Omental fat pad (tissue), 4 donors: Measurements from ENCODE around the gene MRGPRX3. TPM values are rescaled to one million over a fixed set of nuclear protein-coding genes. Genes with fewer than 3 reads are reported as not detected.

ENCODE experiments used
- ATAC-seq: fragments of 150-250 bp; one replicate; pipeline ENCODE4 v1.9.1; 2016; ENCODE audit warnings: mild to moderate bottlenecking, moderate library complexity; ENCODE audit not compliant: low FRiP score
- DNase-seq: peaks from one replicate; pipeline ENCODE4 v3.0.0-alpha.2; 2019; ENCODE audit warnings: low spot score
- total RNA-seq, 4 donors: library from RNA; depleted of rRNA; stranded (reverse); fragments of >200 nt; gene quantifications; one replicate each; pipeline ENCODE4 v1.1.0, GENCODE V29; 2016
- TF ChIP-seq, protein P1 (sequence below), 3 donors: fragments of 450-650 bp; IDR thresholded peaks; one replicate each; pipeline ENCODE4 v1.5.1; 2016 to 2017; ENCODE audit warnings: antibody characterized with exemption in 3 of 3, mild to moderate bottlenecking in 3 of 3, moderate library complexity in 2 of 3

MRGPRX3 gene
- not detected for total RNA-seq

DNA sequence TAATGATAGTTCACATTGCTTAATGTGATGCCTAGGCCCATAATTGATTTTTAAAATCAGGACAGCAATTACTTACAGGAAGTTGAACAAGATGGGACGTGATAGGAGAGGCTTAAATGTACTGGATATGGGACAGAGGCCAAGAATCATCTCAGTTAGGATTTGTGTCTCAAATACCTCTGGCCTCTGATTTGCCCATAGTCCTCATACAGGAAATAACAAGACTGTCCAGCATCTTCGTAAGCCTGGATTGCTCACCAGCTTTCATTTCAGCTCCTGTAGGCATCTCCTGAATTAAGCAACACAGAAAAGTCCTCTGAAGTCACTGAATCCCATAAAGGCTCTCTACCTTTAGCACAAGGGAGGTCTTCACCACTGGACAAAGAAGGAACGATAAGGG, at the start of gene MRGPRX3:
Gene MRGPRX3, plus strand, starts transcription at position 231 of the 400 bp plus-strand sequence. CDS start 4,632 bp downstream, outside the sequence.
- TF ChIP-seq, protein P1, sequence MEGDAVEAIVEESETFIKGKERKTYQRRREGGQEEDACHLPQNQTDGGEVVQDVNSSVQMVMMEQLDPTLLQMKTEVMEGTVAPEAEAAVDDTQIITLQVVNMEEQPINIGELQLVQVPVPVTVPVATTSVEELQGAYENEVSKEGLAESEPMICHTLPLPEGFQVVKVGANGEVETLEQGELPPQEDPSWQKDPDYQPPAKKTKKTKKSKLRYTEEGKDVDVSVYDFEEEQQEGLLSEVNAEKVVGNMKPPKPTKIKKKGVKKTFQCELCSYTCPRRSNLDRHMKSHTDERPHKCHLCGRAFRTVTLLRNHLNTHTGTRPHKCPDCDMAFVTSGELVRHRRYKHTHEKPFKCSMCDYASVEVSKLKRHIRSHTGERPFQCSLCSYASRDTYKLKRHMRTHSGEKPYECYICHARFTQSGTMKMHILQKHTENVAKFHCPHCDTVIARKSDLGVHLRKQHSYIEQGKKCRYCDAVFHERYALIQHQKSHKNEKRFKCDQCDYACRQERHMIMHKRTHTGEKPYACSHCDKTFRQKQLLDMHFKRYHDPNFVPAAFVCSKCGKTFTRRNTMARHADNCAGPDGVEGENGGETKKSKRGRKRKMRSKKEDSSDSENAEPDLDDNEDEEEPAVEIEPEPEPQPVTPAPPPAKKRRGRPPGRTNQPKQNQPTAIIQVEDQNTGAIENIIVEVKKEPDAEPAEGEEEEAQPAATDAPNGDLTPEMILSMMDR (IDR thresholded peaks at IDR 0.05), result no peak
- ATAC-seq, result no peak

DNA sequence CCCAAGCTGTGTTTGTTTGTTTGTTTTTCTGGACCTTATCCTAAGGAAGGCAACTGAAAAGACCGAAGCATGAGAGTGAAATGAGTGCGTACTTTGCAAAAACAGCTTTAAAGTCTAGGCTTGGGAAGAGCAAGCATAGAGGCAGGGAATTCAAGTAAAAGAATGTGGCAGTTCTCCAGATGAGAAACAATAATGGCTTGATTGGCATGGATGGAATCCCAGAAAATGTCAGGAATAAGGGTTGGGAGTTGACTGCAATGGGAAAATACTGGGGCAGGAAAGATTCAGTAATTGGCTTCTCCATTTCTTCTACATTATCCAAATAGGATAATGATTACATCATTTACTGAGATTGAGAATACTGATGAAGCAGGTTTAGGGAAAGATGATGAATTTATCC, 44.0 kb upstream of the MRGPRX3 start:
- ATAC-seq, result no peak
- TF ChIP-seq, protein P1 (IDR thresholded peaks at IDR 0.05), result no peak

More for the DNA sequence above, at the start of gene MRGPRX3:
- DNase-seq, result no peak

DNA sequence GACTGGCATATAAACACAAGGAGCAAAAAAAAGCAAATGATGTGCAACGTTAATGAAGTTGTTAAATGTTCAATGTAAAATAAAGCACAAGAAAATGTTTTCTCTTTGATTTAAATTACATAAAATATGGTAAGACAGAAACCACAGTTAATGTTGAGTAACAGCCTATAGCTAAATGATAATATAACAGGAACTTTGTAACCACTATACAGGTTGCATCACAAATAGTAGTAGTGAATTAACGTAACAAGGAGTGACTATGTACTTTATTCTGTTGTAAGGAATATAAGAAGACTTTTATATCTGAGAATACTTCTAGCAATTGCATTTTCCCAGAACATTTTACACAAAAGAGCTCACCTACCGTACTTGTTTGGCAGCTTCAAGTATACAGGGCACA, 43.4 kb upstream of the MRGPRX3 start:
- TF ChIP-seq, protein P1 (IDR thresholded peaks at IDR 0.05), result no peak
- no peak for ATAC-seq

More for the DNA sequence above, 44.0 kb upstream of the MRGPRX3 start:
- DNase-seq, result no peak

DNA sequence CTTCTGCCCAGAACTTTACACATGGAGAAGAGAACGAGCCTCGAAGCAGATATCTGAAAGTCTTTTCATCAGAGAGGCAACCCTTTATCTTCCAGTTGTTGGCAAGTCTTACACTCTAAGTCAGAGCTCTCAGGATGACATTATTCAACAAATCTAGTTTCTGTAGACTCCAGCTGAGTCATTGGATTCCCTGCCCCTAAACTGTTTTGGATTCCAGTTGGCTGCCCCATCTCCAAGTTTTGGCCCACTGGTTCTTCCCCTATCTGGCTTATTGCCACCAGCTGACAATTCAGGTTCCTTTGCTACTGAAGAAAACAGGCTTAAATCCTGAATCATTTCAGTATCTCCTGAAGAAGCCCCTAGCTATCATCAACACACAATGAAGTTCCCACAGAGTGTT, 40.6 kb upstream of the MRGPRX3 start:
- ATAC-seq, result no peak
- DNase-seq, result no peak
- TF ChIP-seq, protein P1 (IDR thresholded peaks at IDR 0.05), result no peak

More for the DNA sequence above, 43.4 kb upstream of the MRGPRX3 start:
- no peak for DNase-seq

DNA sequence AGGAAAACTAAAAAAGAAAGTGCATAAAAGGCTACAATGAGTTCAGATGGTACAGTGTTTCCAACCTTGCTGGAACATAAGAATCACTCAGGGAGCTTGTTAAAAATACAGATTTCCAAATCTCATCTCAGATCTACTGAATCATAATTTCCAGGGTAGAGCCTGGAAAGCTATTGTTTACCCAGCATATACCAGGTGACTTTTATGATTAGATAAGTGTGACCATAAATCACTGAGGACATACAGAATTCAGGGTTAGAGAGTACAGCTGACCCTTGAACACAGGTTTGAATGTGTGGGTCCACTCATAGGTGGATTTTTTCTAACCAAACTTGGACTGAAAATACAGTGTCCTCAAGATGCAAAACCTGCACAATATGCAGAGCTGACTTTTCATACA, 38.4 kb upstream of the MRGPRX3 start:
- DNase-seq (no peak), ATAC-seq (no peak)
- TF ChIP-seq, protein P1 (IDR thresholded peaks at IDR 0.05), result no peak

DNA sequence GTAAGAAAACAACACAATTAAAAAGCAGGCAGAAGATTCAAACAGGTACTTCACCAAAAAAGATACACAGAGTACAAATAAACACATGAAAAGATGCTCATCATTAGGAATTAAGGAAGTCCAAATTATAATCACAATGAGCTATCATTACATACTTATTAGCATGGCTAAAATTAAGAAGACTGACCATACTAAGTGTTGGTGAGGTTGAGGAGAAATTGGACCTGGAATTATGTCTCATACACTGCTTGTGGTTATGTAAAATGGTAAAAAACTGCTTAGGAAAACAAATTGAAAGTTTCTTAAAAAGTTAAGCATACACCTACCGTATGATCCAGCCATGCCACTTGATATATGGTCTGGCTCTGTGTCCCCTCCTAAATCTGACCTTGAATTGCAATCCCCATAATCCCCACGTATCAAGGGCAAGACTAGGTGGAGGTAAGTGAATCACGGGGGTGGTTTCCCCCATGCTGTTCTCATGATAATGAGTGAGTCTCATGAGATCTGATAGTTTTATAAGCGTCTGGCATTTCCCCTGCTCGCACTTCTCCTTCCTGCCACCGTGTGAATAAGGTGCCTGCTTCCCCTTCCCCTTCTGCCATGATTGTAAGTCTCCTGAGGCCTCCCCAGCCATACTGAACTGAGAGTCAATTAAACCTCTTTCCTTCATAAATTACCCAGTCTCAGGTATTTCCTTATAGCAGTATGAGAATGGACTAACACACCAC, 31.3 kb upstream of the MRGPRX3 start:
- TF ChIP-seq, protein P1 (IDR thresholded peaks at IDR 0.05), result no peak
- ATAC-seq (no peak), DNase-seq (no peak)
